ENCODE measurements around the gene MAGOH.

MAGOH gene

DNA sequence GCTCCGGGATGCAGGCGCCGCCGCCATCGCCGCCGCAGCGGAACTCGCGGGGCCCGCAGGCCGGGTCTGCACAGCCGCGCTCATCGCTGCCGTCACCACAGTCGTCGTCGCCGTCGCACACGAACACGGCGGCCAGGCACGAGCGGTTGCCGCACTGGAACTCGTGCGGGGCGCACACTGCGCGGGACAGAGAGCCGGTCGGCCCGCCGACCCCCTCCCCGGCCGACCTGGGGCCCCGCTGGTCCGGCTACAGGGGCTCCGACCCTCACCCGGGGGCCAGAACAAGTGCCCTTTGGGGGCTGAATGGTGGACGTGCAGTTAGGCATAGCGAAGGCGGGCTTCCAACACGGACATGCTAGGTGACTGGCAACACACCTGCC is 38.6 kb upstream of the MAGOH start:
- no peak overlapping the region for H3K9ac ChIP-seq (ENCODE audit: low read depth, low read length, poor library complexity)
- H3K18ac ChIP-seq (ENCODE audit: low read length): no peak overlapping the region
- no peak overlapping the region for H3K27ac ChIP-seq (replicated peaks; ENCODE audit: low read length)
- no peak overlapping the region for H3K23ac ChIP-seq (ENCODE audit: low read depth, low read length, poor library complexity)
- no peaks in the 10 kb centered on the region for H3K4me1 ChIP-seq (ENCODE audit: control insufficient read depth in 2 of 2, insufficient read depth in 1 of 2, low read depth in 1 of 2, low read length in 2 of 2)
- H3K4me2 ChIP-seq (ENCODE audit: insufficient read depth, low read length, poor library complexity, severe bottlenecking): no peak overlapping the region
- no peak overlapping the region for H3K14ac ChIP-seq (ENCODE audit: low read length)
- no peak overlapping the region for H4K8ac ChIP-seq (ENCODE audit: low read depth, low read length)
- WGBS, 2 donors (ENCODE audit: extremely low coverage in 2 of 2, insufficient read length in 2 of 2, insufficient replicate concordance in 1 of 2): no CpG with 5 or more reads among the region's 46 CpGs
- peaks cover 0 to 2% (median 0%) of the 10 kb centered on the region in 3 experiments for H3K27me3 ChIP-seq (ENCODE audit: control insufficient read depth in 3 of 3, insufficient read depth in 3 of 3, low read depth in 1 of 3, low read length in 3 of 3)
- no peak for DNase-seq (ENCODE audit: low spot score)
- no peak overlapping the region for H4K91ac ChIP-seq (ENCODE audit: low read depth, low read length, poor library complexity)
- no peak overlapping the region for H3K4me3 ChIP-seq (ENCODE audit: low read length in 2 of 2)
- H2AK5ac ChIP-seq (ENCODE audit: low read depth, low read length): no peak overlapping the region
- no peak overlapping the region for H2BK120ac ChIP-seq (ENCODE audit: low read depth, low read length)
- H2BK5ac ChIP-seq (ENCODE audit: low read length): no peak overlapping the region
- no peaks in the 10 kb centered on the region for H3K79me1 ChIP-seq (ENCODE audit: low read depth, low read length)
- H3K4ac ChIP-seq (ENCODE audit: low read length): no peak overlapping the region
- H3K9me3 ChIP-seq (replicated peaks in 1 of 2; ENCODE audit: control insufficient read depth in 2 of 2, insufficient read depth in 1 of 2, low read depth in 1 of 2, low read length in 2 of 2): no peaks in the 10 kb centered on the region
- no peak overlapping the region for H2AFZ ChIP-seq (ENCODE audit: low read length)
- no peak overlapping the region for H2BK12ac ChIP-seq (ENCODE audit: low read length)
- H2BK15ac ChIP-seq (ENCODE audit: low read length): no peak overlapping the region
- peaks cover 53 to 87% of the 10 kb centered on the region in 2 donors for H3K36me3 ChIP-seq (replicated peaks in 1 of 2; ENCODE audit: control insufficient read depth in 2 of 2, insufficient read depth in 2 of 2, low read length in 2 of 2)

DNA sequence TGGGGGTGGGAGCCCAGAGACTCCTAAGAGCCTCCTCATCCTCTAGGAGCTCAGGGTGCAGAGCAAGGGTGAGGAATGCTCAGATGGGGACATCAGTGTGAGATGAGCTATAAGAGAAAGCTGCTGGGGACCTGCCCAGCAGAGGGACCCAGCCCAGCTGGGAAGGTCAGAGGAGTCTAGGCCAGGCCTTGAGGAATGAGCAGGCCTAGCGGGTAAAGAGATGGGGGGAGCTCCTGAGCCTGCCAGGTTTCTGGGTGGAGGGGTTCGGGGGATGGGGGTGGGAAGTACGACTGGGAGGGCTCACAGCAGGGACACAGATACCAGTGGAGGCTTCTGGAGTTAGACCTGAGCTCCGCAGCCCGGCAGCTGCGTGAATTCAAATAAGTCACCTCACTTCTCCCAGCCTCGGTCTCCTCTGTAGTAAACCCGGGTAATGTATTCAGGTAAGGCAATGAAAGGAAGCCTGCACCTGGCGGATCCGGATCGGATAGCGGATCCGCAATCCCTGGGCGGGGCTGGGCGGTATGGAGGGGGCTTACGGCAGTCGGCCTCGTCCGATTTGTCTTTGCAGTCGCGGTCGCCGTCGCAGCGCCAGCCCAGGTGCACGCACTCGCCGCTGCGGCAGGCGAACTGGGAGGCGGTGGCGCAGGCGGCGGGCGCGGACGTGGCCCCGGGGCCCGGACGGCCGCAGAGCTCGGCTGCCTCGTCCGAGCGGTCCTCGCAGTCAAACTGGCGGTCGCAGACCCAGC is 38.0 kb upstream of the MAGOH start:
- no CpG with 5 or more reads among the region's 48 CpGs for WGBS, 2 donors (ENCODE audit: extremely low coverage in 2 of 2, insufficient read length in 2 of 2, insufficient replicate concordance in 1 of 2)
- no peak for DNase-seq (ENCODE audit: low spot score)
- Histone ChIP-seq H3K27me3 (ENCODE audit: control insufficient read depth in 3 of 3, insufficient read depth in 3 of 3, low read depth in 1 of 3, low read length in 3 of 3) (peaks cover 0 to 2% (median 0%) of the 10 kb centered on the region in 3 experiments), H2BK12ac (ENCODE audit: low read length) (no peak overlapping the region), H3K36me3 (replicated peaks in 1 of 2; ENCODE audit: control insufficient read depth in 2 of 2, insufficient read depth in 2 of 2, low read length in 2 of 2) (peaks cover 56 to 87% of the 10 kb centered on the region in 2 donors), H2AFZ (ENCODE audit: low read length) (no peak overlapping the region), H3K18ac (ENCODE audit: low read length) (no peak overlapping the region), H2AK5ac (ENCODE audit: low read depth, low read length) (no peak overlapping the region), H2BK5ac (ENCODE audit: low read length) (no peak overlapping the region), H4K8ac (ENCODE audit: low read depth, low read length) (no peak overlapping the region), H3K4me3 (ENCODE audit: low read length in 2 of 2) (no peak overlapping the region), H3K79me1 (ENCODE audit: low read depth, low read length) (no peaks in the 10 kb centered on the region), H3K14ac (ENCODE audit: low read length) (no peak overlapping the region), H2BK15ac (ENCODE audit: low read length) (no peak overlapping the region), H3K27ac (replicated peaks; ENCODE audit: low read length) (no peak overlapping the region), H3K9me3 (replicated peaks in 1 of 2; ENCODE audit: control insufficient read depth in 2 of 2, insufficient read depth in 1 of 2, low read depth in 1 of 2, low read length in 2 of 2) (peaks cover 0 to under 1% of the 10 kb centered on the region in 2 donors), H3K4ac (ENCODE audit: low read length) (no peak overlapping the region), H3K23ac (ENCODE audit: low read depth, low read length, poor library complexity) (no peak overlapping the region), H4K91ac (ENCODE audit: low read depth, low read length, poor library complexity) (no peak overlapping the region), H3K9ac (ENCODE audit: low read depth, low read length, poor library complexity) (no peak overlapping the region), H2BK120ac (ENCODE audit: low read depth, low read length) (no peak overlapping the region), H3K4me2 (ENCODE audit: insufficient read depth, low read length, poor library complexity, severe bottlenecking) (no peak overlapping the region), H3K4me1 (ENCODE audit: control insufficient read depth in 2 of 2, insufficient read depth in 1 of 2, low read depth in 1 of 2, low read length in 2 of 2) (no peaks in the 10 kb centered on the region)

DNA sequence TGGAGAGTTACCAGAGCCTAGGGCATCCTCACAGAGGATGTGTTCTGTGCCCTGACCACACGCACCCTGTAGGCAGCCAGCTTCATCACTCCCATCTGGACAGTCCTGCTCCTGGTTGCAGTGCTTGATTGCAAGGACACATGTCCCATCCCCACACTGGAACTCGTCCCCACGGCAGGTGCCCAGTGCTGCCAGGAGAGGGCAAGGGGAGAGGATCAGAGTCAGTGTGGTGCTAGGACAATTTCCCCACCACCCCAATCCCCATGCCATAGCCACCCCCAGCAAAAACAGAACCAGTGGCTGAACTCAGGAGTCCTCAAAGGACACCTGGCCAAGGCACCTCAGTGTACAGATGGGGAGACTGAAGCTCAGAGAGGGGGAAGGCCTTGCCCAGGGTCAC is 37.2 kb upstream of the MAGOH start:
- H3K23ac ChIP-seq (ENCODE audit: low read depth, low read length, poor library complexity): no peak overlapping the region
- no peak overlapping the region for H2BK120ac ChIP-seq (ENCODE audit: low read depth, low read length)
- no CpG with 5 or more reads among the region's 3 CpGs for WGBS, 2 donors (ENCODE audit: extremely low coverage in 2 of 2, insufficient read length in 2 of 2, insufficient replicate concordance in 1 of 2)
- DNase-seq (ENCODE audit: low spot score): no peak
- H3K79me1 ChIP-seq (ENCODE audit: low read depth, low read length): no peaks in the 10 kb centered on the region
- no peak overlapping the region for H2AFZ ChIP-seq (ENCODE audit: low read length)
- no peak overlapping the region for H3K9ac ChIP-seq (ENCODE audit: low read depth, low read length, poor library complexity)
- no peak overlapping the region for H2BK12ac ChIP-seq (ENCODE audit: low read length)
- H3K18ac ChIP-seq (ENCODE audit: low read length): no peak overlapping the region
- H3K4me1 ChIP-seq (ENCODE audit: control insufficient read depth in 2 of 2, insufficient read depth in 1 of 2, low read depth in 1 of 2, low read length in 2 of 2): no peaks in the 10 kb centered on the region
- H3K4ac ChIP-seq (ENCODE audit: low read length): no peak overlapping the region
- H3K14ac ChIP-seq (ENCODE audit: low read length): no peak overlapping the region
- H3K27ac ChIP-seq (replicated peaks; ENCODE audit: low read length): no peak overlapping the region
- H3K9me3 ChIP-seq (replicated peaks in 1 of 2; ENCODE audit: control insufficient read depth in 2 of 2, insufficient read depth in 1 of 2, low read depth in 1 of 2, low read length in 2 of 2): peaks cover 0 to 7% of the 10 kb centered on the region in 2 donors
- H2AK5ac ChIP-seq (ENCODE audit: low read depth, low read length): no peak overlapping the region
- peaks cover 61 to 87% of the 10 kb centered on the region in 2 donors for H3K36me3 ChIP-seq (replicated peaks in 1 of 2; ENCODE audit: control insufficient read depth in 2 of 2, insufficient read depth in 2 of 2, low read length in 2 of 2)
- no peak overlapping the region for H3K4me3 ChIP-seq (ENCODE audit: low read length in 2 of 2)
- no peak overlapping the region for H3K4me2 ChIP-seq (ENCODE audit: insufficient read depth, low read length, poor library complexity, severe bottlenecking)
- H2BK15ac ChIP-seq (ENCODE audit: low read length): no peak overlapping the region
- H2BK5ac ChIP-seq (ENCODE audit: low read length): no peak overlapping the region
- no peak overlapping the region for H4K91ac ChIP-seq (ENCODE audit: low read depth, low read length, poor library complexity)
- H3K27me3 ChIP-seq (ENCODE audit: control insufficient read depth in 3 of 3, insufficient read depth in 3 of 3, low read depth in 1 of 3, low read length in 3 of 3): peaks cover 0 to 2% (median 0%) of the 10 kb centered on the region in 3 experiments
- H4K8ac ChIP-seq (ENCODE audit: low read depth, low read length): no peak overlapping the region

DNA sequence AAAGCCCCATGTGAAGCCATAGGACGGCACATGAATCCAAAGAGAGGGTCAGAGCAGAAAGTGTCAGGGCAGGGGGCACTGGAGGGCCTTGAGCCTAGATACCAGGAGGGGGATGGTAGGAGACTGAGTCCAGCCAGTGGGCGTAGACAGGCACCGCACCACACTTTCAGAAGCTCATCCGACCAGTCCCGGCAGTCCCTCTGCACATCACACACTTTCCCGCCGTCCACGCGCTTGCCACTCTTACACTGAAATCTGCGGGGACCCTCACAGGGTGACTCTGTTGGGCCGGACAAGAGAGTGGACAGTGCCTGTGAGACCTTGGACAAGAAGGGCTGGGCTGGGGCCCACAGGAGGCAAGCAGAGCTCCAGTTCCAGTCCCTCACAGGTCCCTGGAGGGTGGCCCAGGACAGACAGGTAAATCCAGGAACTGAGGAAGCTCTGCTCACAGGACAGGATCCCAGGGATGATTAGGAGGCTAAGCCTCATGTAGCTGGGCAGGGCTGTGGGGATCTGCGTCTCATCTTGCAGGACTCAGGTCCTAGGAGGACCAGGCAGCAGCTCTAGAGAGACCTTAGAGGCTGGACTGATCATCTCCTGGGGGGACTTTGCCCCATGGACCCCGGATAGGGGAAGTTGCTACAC is 36.3 kb upstream of the MAGOH start:
- no peak overlapping the region for H3K23ac ChIP-seq (ENCODE audit: low read depth, low read length, poor library complexity)
- H3K27me3 ChIP-seq (ENCODE audit: control insufficient read depth in 3 of 3, insufficient read depth in 3 of 3, low read depth in 1 of 3, low read length in 3 of 3): no peaks in the 10 kb centered on the region
- H2BK5ac ChIP-seq (ENCODE audit: low read length): no peak overlapping the region
- H4K91ac ChIP-seq (ENCODE audit: low read depth, low read length, poor library complexity): no peak overlapping the region
- H3K27ac ChIP-seq (replicated peaks; ENCODE audit: low read length): no peak overlapping the region
- no CpG with 5 or more reads among the region's 13 CpGs for WGBS, 2 donors (ENCODE audit: extremely low coverage in 2 of 2, insufficient read length in 2 of 2, insufficient replicate concordance in 1 of 2)
- no peaks in the 10 kb centered on the region for H3K4me1 ChIP-seq (ENCODE audit: control insufficient read depth in 2 of 2, insufficient read depth in 1 of 2, low read depth in 1 of 2, low read length in 2 of 2)
- H2BK120ac ChIP-seq (ENCODE audit: low read depth, low read length): no peak overlapping the region
- H2AFZ ChIP-seq (ENCODE audit: low read length): no peak overlapping the region
- H3K14ac ChIP-seq (ENCODE audit: low read length): no peak overlapping the region
- H3K4me2 ChIP-seq (ENCODE audit: insufficient read depth, low read length, poor library complexity, severe bottlenecking): no peak overlapping the region
- peaks cover 64 to 87% of the 10 kb centered on the region in 2 donors for H3K36me3 ChIP-seq (replicated peaks in 1 of 2; ENCODE audit: control insufficient read depth in 2 of 2, insufficient read depth in 2 of 2, low read length in 2 of 2)
- H4K8ac ChIP-seq (ENCODE audit: low read depth, low read length): no peak overlapping the region
- no peaks in the 10 kb centered on the region for H3K79me1 ChIP-seq (ENCODE audit: low read depth, low read length)
- H2AK5ac ChIP-seq (ENCODE audit: low read depth, low read length): no peak overlapping the region
- H3K9ac ChIP-seq (ENCODE audit: low read depth, low read length, poor library complexity): no peak overlapping the region
- no peak overlapping the region for H3K4me3 ChIP-seq (ENCODE audit: low read length in 2 of 2)
- H2BK15ac ChIP-seq (ENCODE audit: low read length): no peak overlapping the region
- DNase-seq (ENCODE audit: low spot score): no peak
- H3K4ac ChIP-seq (ENCODE audit: low read length): no peak overlapping the region
- no peak overlapping the region for H3K18ac ChIP-seq (ENCODE audit: low read length)
- no peak overlapping the region for H2BK12ac ChIP-seq (ENCODE audit: low read length)
- H3K9me3 ChIP-seq (replicated peaks in 1 of 2; ENCODE audit: control insufficient read depth in 2 of 2, insufficient read depth in 1 of 2, low read depth in 1 of 2, low read length in 2 of 2): peaks cover 0 to 7% of the 10 kb centered on the region in 2 donors

Measured in neuronal stem cell (in vitro differentiated cells).